ENCODE measurements around the gene CYP24A1.
"Not testable (repeated sequence)": the region's sequence is repeated elsewhere in the genome, so short reads cannot be mapped to it uniquely, and the experiment has no call there.

Gene CYP24A1

DNA sequence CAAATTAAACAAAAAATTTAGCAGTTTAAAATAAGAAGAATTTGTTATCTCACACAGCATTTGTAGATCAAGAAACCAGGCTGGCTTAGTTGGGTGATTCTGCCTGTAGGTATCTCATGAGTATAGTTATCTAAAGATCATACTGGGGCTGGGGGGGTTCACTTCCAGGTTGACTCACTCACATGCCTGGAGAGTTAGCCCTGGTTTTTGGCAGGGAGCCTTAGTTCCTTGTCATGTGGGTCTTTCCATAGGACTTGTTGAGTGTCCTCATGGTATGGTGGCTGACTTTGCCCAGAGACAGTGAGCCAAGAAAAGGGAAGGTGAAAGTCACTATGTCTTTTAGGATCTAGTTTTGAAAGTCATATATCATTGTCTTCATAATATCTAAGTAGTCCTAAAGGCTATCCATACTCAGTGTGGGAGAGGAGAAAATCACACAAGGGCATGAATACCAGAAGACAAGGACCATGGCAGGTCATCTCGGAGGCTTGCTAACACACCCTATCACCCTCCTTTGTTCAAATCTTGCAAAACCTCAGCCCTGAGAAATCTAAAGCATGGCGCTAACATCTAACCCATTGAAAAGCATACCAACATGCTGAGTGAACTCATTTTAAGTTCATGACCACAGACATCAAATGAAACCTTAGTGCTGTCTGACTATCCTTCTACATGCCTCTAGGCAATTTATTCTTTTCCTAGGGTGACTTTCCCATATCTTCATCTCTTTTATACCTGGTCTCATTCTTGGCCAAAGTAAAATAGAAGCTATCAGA is 39.2 kb downstream of the CYP24A1 start:
- Histone ChIP-seq H3K4me3 (no peak overlapping the region), H3K36me3 (replicated peaks) (no peaks in the 10 kb centered on the region), H3K9me3 (no peaks in the 10 kb centered on the region), H3K27me3 (ENCODE audit: low read depth) (no peaks in the 10 kb centered on the region; the same call in 1 of the 2 replicates), H3K4me1 (no peaks in the 10 kb centered on the region)
- DNase-seq (ENCODE audit: low spot score in 2 of 2) = no peak
- in situ Hi-C loops (cut with MboI; ENCODE audit: low sequenced_read_pairs) = no loop called here

DNA sequence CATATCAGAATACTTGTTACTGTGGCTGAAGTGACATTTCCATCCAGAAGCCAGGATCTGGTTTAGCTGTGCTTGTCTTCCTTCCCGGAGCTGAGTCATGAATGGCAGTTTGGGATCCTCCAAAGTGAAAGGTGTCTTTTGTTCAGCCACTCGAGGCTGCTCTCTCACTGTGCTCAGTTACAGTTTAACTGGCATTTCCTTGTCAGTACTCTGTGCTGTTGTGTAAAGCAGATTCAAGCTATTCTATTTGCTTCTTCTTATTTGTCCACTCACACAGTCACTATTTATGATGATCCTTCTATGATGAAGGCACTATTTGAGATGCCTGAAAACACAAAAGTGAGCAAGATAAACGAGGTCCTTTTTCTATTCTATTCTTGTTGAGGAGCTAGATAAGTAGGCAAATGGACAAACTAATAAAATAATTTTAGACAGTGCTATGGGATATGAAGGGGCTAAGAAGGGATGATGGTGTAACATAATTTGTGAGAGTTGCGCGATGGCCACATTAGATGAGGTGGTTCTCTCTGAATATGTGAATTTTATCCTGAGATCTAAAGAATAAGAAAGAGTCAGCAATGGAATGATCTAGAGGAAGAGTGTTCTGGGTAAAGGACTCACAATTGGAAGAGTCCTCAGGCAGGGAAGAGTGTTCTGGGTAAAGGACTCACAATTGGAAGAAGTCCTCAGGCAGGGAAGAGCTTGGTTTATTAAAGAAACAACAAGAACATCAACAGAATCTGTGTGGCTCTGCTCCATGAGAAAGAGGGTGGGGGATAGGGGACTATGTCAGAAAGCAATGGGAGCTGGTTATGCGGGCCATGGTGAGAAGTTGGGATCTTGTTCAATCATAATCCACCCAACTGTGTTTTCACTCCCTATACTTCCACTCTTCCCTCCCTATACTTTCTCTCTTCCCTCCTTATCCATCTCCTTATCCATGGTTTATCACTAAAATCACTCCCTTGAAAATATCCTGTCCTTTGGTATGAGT is 40.1 kb downstream of the CYP24A1 start:
- no peaks in the 10 kb centered on the region for H3K4me1 ChIP-seq
- in situ Hi-C loops (cut with MboI; ENCODE audit: low sequenced_read_pairs) = no loop called here
- H3K9me3 ChIP-seq = no peaks in the 10 kb centered on the region
- no peaks in the 10 kb centered on the region; the same call in 1 of the 2 replicates for H3K27me3 ChIP-seq (ENCODE audit: low read depth)
- no peak for DNase-seq (ENCODE audit: low spot score in 2 of 2)
- H3K36me3 ChIP-seq (replicated peaks) = no peaks in the 10 kb centered on the region
- no peak overlapping the region for H3K4me3 ChIP-seq

DNA sequence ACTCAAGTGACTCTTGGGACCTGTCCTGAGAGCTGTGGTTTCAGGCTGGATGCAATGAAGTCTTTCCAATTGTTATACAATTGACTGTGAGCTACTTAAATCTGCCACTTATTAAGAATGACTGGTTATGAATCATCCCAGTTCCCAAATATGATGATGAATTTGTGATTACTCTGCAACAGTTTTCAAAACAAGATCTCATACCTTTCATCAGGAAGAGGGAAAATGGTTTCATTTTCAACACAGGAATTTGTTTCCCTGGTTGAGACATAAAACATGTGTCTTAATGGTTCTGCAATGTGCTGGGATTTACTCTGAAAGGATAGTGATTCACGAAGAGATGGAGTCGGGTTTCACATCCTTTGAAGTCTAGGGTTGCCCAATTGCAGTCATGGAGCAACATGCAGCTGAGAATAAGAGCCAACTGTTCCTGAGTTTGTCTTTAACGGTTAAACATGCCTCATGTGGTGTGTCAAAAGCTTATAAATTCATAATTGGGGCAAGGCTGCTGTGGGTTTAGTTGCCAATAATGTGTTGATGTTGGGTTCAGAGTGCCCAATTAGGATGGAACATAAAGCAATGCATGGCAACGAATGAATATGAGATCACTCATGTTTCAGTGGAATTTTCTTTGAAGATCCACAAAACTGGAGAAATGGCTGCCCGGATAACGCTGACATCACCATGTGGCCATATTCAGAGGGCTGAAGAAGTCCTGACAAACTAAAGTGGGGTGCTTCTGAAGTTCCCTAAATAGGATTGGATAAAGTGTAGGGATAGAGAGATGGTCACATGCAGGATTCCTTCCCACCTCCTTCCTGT is 41.0 kb downstream of the CYP24A1 start:
- Histone ChIP-seq H3K36me3 (replicated peaks) (no peaks in the 10 kb centered on the region), H3K9me3 (no peaks in the 10 kb centered on the region), H3K27me3 (ENCODE audit: low read depth) (no peaks in the 10 kb centered on the region; the same call in 1 of the 2 replicates), H3K4me1 (no peaks in the 10 kb centered on the region), H3K4me3 (no peak overlapping the region)
- in situ Hi-C loops (cut with MboI; ENCODE audit: low sequenced_read_pairs) = no loop called here
- no peak for DNase-seq (ENCODE audit: low spot score in 2 of 2)

DNA sequence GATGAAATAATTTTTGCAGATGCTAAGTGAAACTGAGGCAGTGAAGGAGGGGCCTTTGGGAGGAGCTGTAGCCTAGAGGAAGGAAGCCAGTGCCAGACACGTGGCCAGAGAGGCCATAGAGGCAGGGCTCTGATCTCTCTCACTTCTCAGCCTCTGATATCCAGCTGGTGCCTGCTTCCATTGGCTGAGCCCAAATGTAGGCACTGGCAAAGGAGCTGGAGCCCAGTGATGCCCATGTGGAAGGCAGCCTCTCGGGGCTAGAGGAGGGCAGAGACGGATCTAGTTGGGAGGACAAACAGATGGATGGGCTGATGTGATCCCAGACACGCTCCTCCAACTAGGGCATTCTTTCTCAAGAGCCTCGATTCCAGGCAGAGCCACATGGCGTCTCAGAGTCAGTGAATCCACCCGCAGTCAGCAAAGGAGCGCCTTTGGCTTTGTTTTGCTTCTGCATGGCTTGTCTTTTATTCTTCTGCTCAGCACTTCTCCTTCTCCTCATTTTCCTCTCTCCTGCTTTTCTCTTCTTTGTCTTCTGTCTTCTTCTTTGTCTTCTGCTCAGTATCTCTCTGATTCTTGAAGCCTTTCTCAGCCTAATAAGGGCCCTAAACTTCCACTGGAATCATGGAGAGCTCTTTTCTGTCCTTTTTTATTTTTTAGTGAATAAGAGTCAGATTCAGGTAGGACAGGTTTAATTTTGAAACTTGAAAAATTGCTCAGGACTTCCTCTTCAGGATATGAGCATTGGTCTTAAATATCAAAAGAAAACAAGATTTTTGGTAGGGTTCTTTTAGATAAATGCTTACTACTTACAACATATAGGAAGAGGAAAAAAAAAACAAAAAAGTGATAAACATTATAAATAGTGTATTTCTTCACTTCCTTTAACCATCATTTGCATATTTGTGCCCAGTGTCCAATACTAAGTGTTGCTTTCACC is 41.8 kb downstream of the CYP24A1 start:
- in situ Hi-C loops (cut with MboI; ENCODE audit: low sequenced_read_pairs) = no loop called here
- H3K4me1 ChIP-seq = no peaks in the 10 kb centered on the region
- H3K27me3 ChIP-seq (ENCODE audit: low read depth) = no peaks in the 10 kb centered on the region; the same call in 1 of the 2 replicates
- no peak for DNase-seq (ENCODE audit: low spot score in 2 of 2)
- no peaks in the 10 kb centered on the region for H3K36me3 ChIP-seq (replicated peaks)
- no peak overlapping the region for H3K4me3 ChIP-seq
- H3K9me3 ChIP-seq = no peaks in the 10 kb centered on the region

DNA sequence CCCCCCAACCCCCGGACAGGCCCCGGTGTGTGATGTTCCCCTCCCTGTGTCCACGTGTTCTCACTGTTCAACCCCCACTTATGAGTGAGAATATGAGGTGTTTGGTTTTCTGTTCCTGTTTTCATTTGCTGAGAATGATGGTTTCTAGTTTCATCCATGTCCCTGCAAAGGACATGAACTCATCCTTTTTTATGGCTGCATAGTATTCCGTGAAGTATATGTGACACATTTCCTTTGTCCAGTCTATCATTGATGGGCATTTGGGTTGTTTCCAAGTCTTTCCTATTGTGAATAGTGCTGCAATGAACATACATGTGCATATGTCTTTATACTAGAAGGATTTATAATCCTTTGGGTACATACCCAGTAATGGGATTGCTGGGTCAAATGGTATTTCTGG is 42.7 kb downstream of the CYP24A1 start:
- H3K4me3 ChIP-seq; DNase-seq (ENCODE audit: low spot score in 2 of 2); H3K36me3 ChIP-seq (replicated peaks); H3K9me3 ChIP-seq; H3K4me1 ChIP-seq; in situ Hi-C loops (cut with MboI; ENCODE audit: low sequenced_read_pairs); H3K27me3 ChIP-seq (ENCODE audit: low read depth): not testable (repeated sequence)

DNA sequence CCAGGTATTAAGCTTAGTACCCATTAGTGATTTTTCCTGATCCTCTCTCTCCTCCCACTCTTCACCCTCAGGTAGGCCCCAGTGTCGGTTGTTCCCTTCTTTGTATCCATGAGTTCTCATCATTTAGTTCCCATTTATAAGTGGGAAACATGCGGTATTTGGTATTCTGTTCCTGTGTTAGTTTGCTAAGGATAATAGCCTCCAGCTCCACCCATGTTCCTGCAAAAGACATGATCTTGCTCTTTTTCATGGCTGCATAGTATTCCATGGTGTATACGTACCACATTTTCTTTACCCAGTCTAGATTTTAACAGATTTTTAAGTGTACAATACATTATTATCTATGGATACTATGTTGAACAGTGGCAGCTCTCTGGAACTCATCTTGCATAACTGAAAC is 44.4 kb downstream of the CYP24A1 start:
- Histone ChIP-seq H3K27me3 (ENCODE audit: low read depth) (no peaks in the 10 kb centered on the region), H3K9me3 (no peaks in the 10 kb centered on the region), H3K4me3 (no peak overlapping the region), H3K4me1 (no peaks in the 10 kb centered on the region), H3K36me3 (replicated peaks) (no peaks in the 10 kb centered on the region)
- in situ Hi-C loops (cut with MboI; ENCODE audit: low sequenced_read_pairs) = no loop called here
- DNase-seq (ENCODE audit: low spot score in 2 of 2) = no peak

DNA sequence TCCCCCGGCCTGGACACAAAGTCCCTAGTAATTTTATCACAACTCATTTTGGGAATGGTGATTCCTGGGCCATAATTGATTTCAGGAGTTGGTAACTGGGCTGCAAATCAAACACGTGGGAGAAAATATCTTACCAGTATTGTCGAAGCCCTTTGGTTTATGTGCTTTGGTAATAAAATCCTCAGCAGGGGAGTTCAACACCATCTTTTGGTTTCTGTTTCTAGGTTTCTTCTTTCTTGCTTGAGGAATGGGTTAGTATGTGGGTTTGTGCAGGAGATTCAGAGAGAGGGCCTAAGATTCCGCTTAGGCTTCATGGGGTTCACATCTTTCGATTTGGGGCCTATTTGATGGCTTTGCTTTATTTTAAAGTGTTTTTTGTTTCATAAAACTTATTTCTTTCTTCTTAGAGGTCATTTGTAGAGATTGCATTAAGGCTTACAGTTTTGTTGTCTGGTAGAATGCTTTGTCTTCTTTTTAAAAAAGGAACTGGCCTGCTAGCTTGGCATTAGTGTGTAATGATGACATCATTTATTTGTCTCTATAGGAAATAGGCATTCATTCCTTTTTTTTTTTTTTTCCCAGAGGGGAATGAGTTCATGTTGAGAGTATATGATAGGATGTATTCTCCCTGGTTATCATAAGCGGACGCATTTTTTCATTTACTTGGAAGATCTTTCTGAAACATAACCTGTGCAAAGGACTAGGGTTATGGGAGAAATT is 45.8 kb downstream of the CYP24A1 start:
- H3K4me1 ChIP-seq = no peaks in the 10 kb centered on the region
- no peaks in the 10 kb centered on the region for H3K36me3 ChIP-seq (replicated peaks)
- no peaks in the 10 kb centered on the region for H3K27me3 ChIP-seq (ENCODE audit: low read depth)
- DNase-seq (ENCODE audit: low spot score in 2 of 2) = no peak
- H3K9me3 ChIP-seq = no peaks in the 10 kb centered on the region
- H3K4me3 ChIP-seq = no peak overlapping the region
- in situ Hi-C loops (cut with MboI; ENCODE audit: low sequenced_read_pairs) = no loop called here

DNA sequence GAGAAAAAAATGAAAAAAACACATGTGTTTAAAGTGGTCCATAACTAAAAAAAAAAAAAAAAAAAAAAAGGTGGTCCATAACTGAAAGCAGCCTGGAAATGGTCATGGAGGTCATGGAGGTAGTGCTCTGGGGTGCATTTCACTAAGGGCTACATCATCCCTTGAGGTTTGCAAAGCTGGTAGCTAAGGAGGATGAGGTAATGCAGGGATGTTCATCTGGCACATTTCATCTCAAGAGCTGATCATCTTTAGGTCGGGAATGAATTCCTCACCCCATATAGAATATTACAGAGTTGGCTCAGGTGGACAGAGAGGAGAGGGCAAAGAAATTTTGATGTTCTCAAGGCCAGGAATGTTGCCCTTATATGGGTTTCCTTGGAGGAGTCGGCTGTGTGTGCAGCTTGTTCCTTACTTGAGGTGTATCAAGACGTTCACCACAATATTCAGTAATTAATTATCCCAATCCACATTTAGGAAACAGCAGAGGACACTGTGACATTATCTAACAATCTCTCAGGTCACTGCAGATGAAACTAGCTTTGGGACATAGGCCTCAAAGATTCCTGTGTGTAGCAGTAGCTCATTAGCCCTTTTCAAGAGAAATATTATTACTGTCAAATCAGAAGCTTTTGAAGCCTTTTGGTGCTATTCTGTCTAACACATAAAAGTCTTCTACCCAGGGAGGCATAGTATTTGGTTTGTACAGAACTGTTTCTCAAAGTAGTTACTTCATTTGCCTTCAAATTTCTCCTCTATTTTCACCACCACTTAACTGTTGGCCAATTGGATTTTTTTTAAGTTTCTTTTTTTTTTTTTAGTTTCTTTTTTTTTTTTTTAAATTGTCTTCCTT is 46.8 kb downstream of the CYP24A1 start:
- no peak for DNase-seq (ENCODE audit: low spot score in 2 of 2)
- in situ Hi-C loops (cut with MboI; ENCODE audit: low sequenced_read_pairs) = no loop called here
- H3K36me3 ChIP-seq (replicated peaks) = no peaks in the 10 kb centered on the region
- H3K27me3 ChIP-seq (ENCODE audit: low read depth) = no peaks in the 10 kb centered on the region
- no peak overlapping the region for H3K4me3 ChIP-seq
- no peaks in the 10 kb centered on the region for H3K4me1 ChIP-seq
- H3K9me3 ChIP-seq = no peaks in the 10 kb centered on the region

DNA sequence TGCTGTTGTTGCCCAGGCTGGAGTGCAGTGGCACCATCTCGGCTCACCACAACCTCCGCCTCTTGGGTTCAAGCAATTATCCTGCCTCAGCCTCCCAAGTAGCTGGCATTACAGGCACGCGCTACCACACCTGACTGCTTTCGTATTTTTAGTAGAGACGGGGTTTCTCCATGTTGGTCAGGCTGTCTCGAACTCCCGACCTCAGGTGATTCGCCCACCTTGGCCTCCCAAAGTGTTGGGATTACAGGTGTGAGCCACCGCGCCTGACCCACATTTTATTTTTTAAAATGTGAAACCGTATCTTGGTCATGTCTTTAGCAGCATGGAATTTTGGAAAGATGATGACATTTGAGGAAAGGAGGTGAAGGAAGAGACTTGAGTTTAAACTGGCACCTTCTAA is 47.5 kb downstream of the CYP24A1 start:
- H3K9me3 ChIP-seq; H3K36me3 ChIP-seq (replicated peaks); H3K4me1 ChIP-seq; DNase-seq (ENCODE audit: low spot score in 2 of 2); in situ Hi-C loops (cut with MboI; ENCODE audit: low sequenced_read_pairs); H3K27me3 ChIP-seq (ENCODE audit: low read depth); H3K4me3 ChIP-seq: not testable (repeated sequence)

DNA sequence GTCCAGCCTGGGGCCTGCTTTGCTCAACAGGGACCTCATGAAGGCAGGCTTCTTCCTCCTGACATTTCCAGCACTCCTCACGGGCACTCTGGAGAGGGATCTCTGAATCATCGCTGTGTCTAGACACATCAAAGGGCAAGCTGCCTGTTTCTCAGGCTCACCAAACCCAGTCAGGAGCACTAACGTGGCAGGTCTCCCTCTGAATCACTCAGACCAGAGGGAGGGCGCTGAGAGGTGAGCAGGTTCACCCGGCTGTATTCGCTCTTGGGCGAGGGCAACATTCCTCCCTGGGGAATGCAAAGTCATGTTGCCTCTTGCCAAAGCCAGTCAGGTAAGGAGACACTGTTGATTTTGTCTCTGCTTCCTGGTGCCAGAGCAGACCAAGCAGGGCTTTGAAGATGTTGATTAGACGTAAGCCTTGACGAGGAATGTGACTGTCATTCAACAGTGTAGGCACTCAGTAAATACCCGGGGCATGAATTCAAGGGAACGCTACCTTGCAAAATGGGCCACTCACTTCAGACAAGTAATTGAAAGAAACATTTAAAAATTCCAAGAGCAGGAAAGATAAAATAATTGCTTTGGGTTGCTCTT is 50.1 kb downstream of the CYP24A1 start:
- no peaks in the 10 kb centered on the region for H3K36me3 ChIP-seq (replicated peaks)
- no peaks in the 10 kb centered on the region for H3K27me3 ChIP-seq (ENCODE audit: low read depth)
- in situ Hi-C loops (cut with MboI; ENCODE audit: low sequenced_read_pairs) = no loop called here
- no peak for DNase-seq (ENCODE audit: low spot score in 2 of 2)
- H3K4me3 ChIP-seq = no peak overlapping the region
- no peaks in the 10 kb centered on the region for H3K4me1 ChIP-seq
- H3K9me3 ChIP-seq = no peaks in the 10 kb centered on the region

Measured in HAP-1 (cell line).